HG03571 (cell line): Measurements from ENCODE around the gene NUMB.

Source experiments
- ATAC-seq: cut with Tn5 transposase; IDR thresholded peaks from one replicate; pipeline ENCODE4 v1.9.1; 2021; ENCODE audit not compliant: unreplicated experiment

Gene NUMB

GRCh38 chr14:73295198-73295796 lies 163.0 kb downstream of the NUMB start:
- ATAC-seq = no peak

- ATAC-seq = no peak
These were observed 164.3 kb downstream of the NUMB start for GRCh38 chr14:73293782-73294781.

- ATAC-seq = no peak
These were observed 168.1 kb downstream of the NUMB start for GRCh38 chr14:73290279-73290678.

- no peak for ATAC-seq
These were observed 168.6 kb downstream of the NUMB start for GRCh38 chr14:73289729-73290128.

- ATAC-seq = no peak
These were observed 169.0 kb downstream of the NUMB start for GRCh38 chr14:73289308-73289707.

GRCh38 chr14:73287071-73287470 lies 171.3 kb downstream of the NUMB start:
- ATAC-seq = no peak

GRCh38 chr14:73286598-73286997 lies 171.7 kb downstream of the NUMB start:
- no peak for ATAC-seq

GRCh38 chr14:73285979-73286378 lies 172.4 kb downstream of the NUMB start:
- ATAC-seq = no peak

GRCh38 chr14:73283608-73284379 lies 174.6 kb downstream of the NUMB start:
- no peak for ATAC-seq

GRCh38 chr14:73280903-73281302 lies 177.4 kb downstream of the NUMB start:
- no peak for ATAC-seq

GRCh38 chr14:73277376-73277775 lies 181.0 kb downstream of the NUMB start:
- no peak for ATAC-seq

GRCh38 chr14:73276836-73277235 lies 181.5 kb downstream of the NUMB start:
- ATAC-seq = no peak

GRCh38 chr14:73273799-73274198 lies 184.5 kb downstream of the NUMB start:
- ATAC-seq = no peak

- no peak for ATAC-seq
These were observed 186.0 kb downstream of the NUMB start for GRCh38 chr14:73272393-73272792.

GRCh38 chr14:73269729-73270531 lies 188.4 kb downstream of the NUMB start:
- peak; percentile 68 for ATAC-seq

GRCh38 chr14:73267474-73267873 lies 190.9 kb downstream of the NUMB start:
- ATAC-seq = no peak

- ATAC-seq = no peak
These were observed 192.0 kb downstream of the NUMB start for GRCh38 chr14:73266317-73266716.

GRCh38 chr14:73265721-73266046 lies 192.7 kb downstream of the NUMB start:
- ATAC-seq = no peak

GRCh38 chr14:73264885-73265720 lies 193.2 kb downstream of the NUMB start:
- ATAC-seq = no peak
